GM10847 (cell line): ENCODE measurements around the gene RNF10.

Experiments
- POLR2A ChIP-seq: IDR thresholded peaks from 2 replicates; pipeline ENCODE4 v1.6.1; 2011; ENCODE audit not compliant: insufficient read length; ENCODE audit errors: extremely low read depth

Gene RNF10

DNA sequence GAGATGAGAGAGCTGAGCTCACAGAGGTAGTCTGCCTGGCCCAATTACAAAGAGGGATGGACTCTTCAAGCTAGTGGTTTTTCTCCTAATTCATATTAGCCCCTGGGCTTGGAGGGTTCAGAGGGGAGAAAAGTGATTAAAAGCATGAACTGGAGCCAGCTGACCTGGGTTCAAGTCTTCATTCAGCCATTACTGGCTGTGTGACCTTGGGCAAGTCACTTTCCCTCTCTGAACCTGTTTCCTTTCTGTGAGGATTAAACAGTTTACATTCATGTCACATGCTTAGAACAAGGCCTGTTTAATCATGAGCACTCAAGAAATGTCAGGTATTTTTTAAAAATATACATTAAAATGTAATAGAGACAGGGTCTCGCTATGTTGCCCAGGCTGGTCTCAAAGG, 54.2 kb downstream of the RNF10 start:
- TF ChIP-seq POLR2A = no peak

DNA sequence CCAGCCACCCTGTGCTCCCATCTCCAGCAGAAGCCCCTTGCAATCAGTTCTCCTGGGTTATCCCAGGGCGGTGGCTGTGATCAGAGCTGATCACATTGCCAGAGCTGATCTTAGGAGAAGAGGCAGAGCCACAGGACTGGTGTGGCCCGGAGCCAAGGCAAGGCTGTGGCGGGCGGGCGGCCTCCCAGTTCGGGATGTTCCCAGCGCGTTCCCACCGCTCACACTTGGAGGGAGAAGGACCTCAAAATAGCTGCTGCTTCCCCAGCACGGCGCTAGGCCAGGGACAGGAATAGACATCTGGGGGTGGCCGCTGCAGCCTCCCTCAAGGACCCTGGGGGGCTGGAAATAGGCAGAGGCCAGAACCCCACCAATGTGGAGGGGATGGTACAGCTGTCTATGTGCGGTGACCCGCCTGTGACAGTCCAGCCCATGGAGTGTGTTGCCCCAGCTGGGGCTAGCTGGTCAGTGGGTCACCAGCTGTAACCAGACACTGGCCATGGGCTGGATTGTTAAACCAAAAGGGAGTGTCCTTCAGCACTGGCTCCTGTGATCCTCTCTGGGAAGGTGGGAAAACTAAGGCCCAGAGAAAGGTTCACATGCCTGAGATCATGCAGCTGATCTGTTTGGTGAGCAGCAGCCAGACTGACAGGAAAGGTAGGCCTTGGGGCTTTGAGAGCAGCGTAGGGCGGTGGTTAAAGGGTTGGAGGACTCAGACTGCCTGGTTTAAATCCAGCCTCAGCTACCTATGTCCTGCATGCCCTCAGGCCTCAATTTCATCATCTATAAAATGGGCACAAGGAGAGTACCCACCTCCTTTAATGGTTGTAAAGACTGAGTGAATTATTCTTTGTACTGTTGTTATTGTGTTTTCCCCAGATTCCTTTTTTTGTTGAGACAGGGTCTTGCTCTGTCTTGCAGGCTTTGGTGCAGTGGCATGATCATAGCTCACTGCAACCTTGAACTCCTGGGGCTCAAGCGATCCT, 55.1 kb downstream of the RNF10 start:
- no peak for TF ChIP-seq POLR2A

DNA sequence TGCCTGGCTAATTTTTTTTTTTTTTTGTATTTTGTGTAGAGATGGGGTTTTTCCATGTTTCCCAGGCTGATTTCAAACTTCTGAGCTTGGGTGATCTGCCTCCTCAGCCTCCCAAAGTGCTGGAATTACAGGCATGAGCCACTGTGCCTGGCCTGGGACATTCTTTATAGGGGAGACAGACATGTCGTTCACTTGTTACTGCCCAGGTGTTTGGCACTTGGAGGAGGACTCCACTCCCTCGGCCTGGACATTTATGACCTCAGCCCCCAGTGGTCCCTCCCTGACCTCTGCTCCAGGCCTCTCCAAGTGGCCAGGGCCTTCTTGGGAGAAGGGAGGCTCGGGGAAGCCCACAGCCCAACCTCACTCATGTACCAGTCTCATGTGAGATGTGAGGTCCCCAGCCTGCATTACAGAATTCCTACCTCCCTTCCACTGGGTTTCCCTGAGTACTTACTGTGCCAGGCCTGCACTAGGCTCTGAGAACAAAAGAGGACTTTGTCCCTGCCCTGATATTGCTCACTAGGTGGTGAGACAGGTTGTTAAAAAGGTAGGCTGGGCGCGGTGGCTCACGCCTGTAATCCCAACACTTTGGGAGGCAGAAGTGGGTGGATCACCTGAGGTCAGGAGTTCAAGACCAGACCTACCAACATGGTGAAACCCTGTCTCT, 56.7 kb downstream of the RNF10 start:
- TF ChIP-seq POLR2A = no peak

DNA sequence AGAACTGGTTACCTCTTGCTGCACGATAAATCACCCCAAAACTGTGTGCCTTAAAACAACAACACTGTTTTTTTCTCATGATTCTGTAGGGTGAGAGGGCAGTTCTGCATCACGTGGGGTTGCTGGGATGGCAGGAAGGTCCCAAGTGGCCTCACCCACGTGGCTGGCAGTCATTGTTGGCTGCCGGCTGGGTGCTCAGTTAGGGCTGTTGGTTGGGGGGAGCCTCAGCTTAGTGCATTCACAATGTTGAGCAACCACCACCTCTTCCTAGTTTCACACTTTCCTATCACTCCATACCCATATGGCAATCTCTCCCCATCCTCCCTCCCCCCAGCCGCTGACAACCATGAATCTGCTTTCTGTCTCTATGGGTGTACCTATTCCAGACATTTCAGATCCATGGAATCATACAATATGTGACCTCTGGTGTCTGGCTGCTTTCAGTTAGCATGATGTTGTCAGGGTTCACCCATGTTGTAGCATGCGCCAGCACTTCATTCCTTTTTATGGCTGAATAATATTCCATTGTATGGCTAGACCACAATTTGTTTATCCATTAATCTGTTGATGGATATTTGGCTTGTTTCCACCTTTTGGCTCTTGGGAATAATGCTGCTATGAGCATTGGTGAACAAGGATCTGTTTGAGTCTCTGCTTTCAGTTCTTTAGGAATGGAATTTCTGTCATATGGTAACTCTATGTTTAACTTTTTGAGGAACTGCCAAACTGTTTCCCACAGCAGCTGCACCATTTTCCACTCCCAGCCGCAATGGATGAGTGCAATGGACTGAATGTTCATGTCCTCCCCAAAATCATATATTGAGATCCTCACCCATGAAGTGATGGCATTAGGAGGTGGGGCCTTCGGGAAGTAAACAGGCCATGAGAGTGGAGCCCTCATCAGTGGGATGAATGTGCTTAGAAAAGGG, 58.2 kb downstream of the RNF10 start:
- TF ChIP-seq POLR2A = no peak

DNA sequence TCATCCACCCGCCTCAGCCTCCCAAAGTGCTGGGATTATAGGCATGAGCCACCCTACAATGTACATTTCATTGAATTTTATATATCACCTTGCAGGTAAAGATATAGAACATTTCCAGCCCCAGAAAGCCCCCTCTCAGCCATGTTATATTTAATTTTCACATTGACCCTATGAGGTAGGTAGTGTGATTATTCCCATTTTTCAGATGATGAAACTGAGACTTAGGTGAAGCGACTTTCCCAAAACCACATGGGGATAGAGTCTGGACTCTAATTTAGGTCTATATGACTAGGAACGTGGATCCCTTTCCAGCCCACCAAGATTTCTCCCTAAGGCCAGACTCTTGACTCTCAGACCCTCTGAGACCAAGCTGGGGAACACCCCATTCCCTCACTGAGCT, 62.7 kb downstream of the RNF10 start:
- no peak for TF ChIP-seq POLR2A

DNA sequence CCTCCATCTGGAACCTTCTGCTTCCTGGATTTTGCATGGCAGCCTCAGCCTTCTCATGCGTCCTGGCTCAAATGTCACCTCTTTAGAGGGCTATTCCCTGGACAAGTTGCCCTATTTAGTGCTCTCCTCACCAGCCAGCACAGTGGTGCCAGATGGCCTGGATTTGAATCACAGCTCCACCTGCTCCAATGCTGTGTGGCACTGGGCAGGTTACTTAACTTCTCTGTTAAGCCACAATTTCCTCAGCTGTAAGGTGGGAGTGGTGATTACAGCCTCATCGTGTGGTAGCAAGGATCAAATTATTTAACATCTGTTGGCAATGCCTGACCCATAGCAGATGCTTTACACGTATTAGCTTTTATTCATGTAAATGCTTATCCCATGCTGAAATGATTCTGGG, 63.7 kb downstream of the RNF10 start:
- TF ChIP-seq POLR2A = no peak

DNA sequence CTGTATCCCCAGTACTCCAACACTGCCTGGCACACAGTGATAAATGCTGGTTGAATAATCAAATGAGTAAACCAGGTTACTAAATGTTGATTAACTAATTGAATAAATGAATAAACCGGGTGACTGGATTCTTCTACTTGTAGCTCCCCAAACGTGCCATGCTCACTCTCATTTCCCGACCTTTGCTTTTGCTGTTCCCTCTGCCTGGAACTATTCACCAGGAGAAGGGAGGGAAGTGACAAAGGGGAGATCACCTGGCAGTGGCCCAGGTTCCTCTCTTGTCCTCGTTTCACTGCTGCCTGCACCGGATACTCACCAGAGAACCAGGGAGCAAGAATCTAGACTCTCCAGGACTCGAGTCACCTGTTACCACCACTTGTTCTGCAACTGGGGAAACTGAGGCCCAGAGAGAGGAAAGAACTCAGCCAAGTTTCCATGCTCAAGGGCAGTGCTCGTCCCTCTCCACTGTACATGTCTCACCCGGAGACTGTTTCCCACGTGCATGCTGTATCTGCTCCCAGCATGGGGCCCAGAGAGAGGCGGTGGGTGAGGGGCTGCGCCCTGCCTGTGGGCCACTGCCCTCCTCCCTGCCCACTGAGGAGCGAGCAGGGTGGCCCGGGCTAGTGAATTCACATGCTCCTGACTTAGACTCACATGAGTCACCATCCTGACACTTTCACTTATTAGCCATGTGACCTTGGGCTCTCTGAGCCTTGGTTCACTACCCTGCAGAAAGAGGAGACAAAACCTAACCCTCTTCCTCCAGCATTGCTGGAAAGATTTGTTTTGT, 64.7 kb downstream of the RNF10 start:
- TF ChIP-seq POLR2A = no peak

DNA sequence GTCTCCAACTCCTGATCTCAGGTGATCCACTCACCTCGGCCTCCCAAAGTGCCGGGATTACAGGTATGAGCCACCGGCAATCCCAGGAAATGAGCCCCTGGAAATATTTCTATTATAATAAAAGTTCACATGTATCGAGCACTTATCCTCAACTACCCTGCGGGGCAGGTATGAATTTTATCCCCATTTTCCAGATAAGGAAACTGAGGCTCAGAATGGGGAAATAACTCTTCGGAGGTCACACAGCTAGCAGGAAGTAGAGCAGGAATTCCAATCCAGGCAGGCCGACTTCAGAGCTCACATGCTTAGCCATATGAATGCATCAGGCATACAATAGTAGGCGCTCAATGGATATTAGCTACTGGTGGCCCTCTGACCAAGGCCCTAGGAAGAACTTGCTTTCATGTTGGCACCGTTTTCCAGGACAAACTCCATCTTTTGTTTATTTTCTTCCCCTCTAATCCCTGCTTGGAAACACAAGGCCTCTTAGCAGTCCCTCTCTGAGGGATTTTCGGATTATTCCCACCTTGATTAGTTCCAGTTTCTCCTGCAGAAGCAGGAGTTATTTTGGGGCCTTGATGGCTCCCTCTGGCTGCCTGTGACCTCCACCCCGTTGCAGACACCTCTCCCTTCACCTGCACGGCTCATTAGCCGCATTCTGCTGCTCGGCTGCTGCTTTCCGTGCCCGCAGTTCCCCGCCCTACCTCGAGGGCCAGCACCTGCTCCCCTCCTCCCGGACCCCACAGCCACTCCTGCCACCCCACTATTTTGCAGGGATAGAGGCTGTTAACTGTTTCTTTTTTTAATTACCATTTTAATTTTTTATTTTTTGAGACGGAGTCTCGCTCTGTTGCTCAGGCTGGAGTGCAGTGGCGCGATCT, 65.8 kb downstream of the RNF10 start:
- no peak for TF ChIP-seq POLR2A

DNA sequence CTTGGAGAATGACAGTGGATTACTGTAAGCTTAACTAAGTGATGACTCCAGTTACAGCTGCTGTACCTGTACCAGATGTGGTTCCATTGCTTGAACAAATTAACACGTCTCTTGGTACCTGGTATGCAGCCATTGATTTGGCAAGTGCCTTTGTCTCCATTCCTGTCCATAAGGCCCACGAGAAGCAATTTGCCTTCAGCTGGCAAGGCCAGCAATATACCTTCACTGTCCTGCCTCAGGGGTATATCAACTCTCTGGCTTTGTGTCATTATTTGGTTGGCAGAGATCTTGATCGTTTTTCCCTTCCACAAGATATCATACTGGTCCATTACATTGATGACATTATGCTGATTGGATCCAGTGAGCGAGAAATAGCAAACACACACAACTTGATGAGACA, 76.4 kb downstream of the RNF10 start:
- TF ChIP-seq POLR2A = no peak

DNA sequence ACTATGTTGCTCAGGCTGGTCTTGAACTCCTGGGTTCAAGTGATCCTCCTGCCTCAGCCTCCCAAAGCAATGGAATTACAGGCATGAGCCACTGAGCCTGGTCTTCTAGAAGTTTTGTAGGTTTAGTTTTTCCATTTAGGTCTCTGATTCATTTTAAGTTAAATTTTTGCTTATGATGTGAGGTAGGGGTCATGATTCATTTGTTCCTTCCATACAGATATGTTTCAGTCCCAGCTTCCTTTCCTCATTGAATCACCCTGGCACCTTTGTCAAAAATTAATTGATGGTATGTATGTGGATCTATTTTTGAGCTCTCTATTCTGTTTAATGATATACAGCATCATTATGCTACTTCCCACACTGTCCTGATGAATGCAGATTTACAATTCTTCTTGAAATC, 80.7 kb downstream of the RNF10 start:
- TF ChIP-seq POLR2A = no peak

DNA sequence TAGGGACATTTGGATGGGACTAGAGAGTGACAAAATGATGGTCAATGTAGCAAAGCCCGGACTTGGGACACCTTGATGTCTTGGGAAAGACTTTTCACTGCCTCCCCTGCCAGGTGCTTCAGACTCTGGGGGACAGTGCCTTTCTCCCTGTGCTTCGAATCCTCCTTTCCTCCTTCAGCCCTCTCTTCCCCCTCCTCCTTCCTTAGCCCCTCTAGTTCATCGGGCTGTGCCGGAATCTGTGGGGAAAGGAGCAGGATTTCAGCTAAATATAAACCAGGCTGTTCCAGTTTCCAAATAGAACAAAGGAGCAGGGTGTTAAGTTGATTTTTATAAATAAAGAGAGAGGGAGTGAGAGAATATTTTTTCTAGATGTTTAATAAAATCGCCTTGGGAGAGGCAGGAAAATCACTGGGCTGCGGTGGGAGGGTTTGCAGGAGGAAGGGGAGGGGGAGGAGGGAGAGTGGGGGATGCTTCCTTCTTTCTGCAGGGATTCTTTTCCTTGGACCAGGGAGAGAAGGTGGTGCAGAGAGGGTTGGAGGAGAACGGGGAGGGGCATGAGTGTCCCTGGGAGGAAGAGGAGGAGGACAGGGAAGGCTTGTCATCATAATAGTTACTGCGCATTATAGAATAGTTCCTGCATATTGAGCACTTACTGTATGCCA, 84.9 kb downstream of the RNF10 start:
- TF ChIP-seq POLR2A = no peak

DNA sequence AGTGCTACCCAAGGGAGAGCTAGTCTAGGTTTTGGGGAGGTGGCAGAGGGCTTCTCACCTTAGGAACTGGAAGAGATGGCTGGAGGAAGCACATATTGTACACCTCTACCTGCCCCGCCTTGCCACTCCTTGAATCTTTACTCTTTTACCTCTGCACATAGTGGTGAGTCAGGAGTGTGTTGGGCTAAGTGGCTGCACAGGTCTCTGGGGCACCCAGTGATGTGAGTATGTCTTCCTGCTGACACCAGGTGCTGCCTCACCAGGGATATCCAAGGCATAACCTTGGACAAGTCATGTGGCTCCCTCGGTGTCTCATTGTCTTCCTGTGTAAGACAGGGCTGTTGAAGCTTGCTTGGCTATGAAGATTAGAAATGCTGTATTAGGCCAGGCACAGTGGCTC, 86.5 kb downstream of the RNF10 start:
- no peak for TF ChIP-seq POLR2A

DNA sequence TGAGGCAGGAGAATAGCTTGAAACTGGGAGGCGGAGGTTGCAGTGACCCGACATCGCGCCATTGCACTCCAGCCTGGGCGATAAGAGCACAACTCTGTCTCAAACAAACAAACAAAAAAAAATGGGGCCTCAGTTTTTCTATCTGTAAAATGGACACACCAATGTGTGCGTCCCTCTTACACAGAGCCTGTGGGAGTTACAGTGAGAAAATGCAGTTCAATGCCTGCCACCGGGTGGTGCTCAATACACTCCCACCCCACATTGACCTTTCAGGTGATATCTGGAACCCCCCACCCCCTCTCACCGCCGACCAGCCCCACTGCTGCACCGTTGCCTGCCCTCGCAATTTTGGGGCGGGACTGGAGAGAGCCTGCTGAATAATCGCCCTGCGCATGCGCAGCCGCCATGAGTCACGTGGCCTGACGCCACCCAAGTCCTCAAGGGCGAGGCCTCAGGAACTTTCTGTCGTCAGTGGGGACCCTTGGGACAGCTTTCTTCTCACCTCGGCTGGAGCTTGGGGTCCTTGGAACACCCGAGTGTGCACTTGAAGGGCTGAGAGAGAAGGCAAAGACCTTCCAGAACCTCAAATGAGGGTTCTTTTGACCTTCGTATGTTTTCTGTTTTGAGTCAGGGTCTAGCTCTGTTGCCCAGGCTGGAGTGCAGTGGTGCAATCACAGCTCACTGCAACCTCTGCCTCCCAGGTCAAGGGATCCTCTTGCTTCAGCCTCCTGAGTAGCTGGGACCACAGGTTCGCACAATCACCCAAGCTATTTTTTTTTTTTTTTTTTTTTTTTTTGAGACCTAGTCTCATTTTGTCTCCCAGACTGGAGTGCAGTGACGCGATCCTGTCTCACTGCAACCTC, 91.6 kb downstream of the RNF10 start:
- no peak for TF ChIP-seq POLR2A
